IMR-90 (cell line): Measurements from ENCODE around the gene ABHD2. TPM values are rescaled to one million over a fixed set of nuclear protein-coding genes. Genes with fewer than 3 reads are reported as not detected.

Experiments used
- ATAC-seq: fragments of 200-7000 bp; cut with Tn5 transposase; 2 replicates; pipeline ENCODE4 v1.9.1; 2020; ENCODE audit warnings: low read depth, mild to moderate bottlenecking, moderate library complexity
- BruUV-seq: library from RNA; stranded (reverse); fragments of 400-500 nt; replicated peaks from 2 replicates; lab custom pipeline; 2021; lab: Mats Ljungman, UMichigan
- CTCF ChIA-PET: fragments of 300-600 bp; formaldehyde crosslinking; extraction: SDS; loops from one replicate; lab custom pipeline; 2021; ENCODE audit warnings: antibody characterized with exemption; lab: Yijun Ruan, JAX
- POLR2A ChIA-PET: fragments of 300-600 bp; sonication (Branson Sonifier 250); formaldehyde crosslinking; loops from one replicate; lab custom pipeline; 2022; ENCODE audit warnings: antibody characterized with exemption; ENCODE audit not compliant: unreplicated experiment; lab: Charles Lee
- DNase-seq: peaks from one replicate; pipeline ENCODE4 v3.0.0; 2013
- H2AFZ ChIP-seq: replicated peaks from 2 replicates; pipeline ENCODE3; 2013; ENCODE audit warnings: low read length, mild to moderate bottlenecking; ENCODE audit not compliant: poor library complexity
- H2AK5ac ChIP-seq: 2 replicates; pipeline ENCODE4 v1.6.1; 2013; ENCODE audit warnings: low read depth, low read length, inconsistent platforms
- H2AK9ac ChIP-seq: replicated peaks from 2 replicates; pipeline ENCODE3; 2013; ENCODE audit warnings: mild to moderate bottlenecking, low read depth, low read length, moderate library complexity; ENCODE audit not compliant: poor library complexity
- H2BK120ac ChIP-seq: 2 replicates; pipeline ENCODE4 v1.6.1; 2013; ENCODE audit warnings: low read depth, low read length, inconsistent platforms
- H2BK15ac ChIP-seq: 3 replicates; pipeline ENCODE4 v1.6.1; 2013; ENCODE audit warnings: low read depth, low read length, inconsistent platforms
- H2BK20ac ChIP-seq: 2 replicates; pipeline ENCODE4 v1.6.1; 2013; ENCODE audit warnings: low read depth, mild to moderate bottlenecking, inconsistent platforms, low read length, moderate library complexity
- H2BK5ac ChIP-seq: 2 replicates; pipeline ENCODE4 v1.6.1; 2013; ENCODE audit warnings: mild to moderate bottlenecking, low read depth, low read length, inconsistent platforms; ENCODE audit not compliant: poor library complexity, severe bottlenecking
- H3K14ac ChIP-seq: replicated peaks from 2 replicates; pipeline ENCODE4 v1.6.1; 2013; ENCODE audit warnings: low read depth, low read length, inconsistent platforms
- H3K18ac ChIP-seq: 2 replicates; pipeline ENCODE4 v1.6.1; 2013; ENCODE audit warnings: low read depth, low read length, control low read depth
- H3K23ac ChIP-seq: 2 replicates; pipeline ENCODE4 v1.6.1; 2013; ENCODE audit warnings: low read depth, low read length, inconsistent platforms
- H3K27ac ChIP-seq: 2 replicates; pipeline ENCODE4 v1.5.1; 2013; ENCODE audit warnings: mild to moderate bottlenecking, control low read depth, low read length; ENCODE audit not compliant: insufficient read depth
- H3K27me3 ChIP-seq: 2 replicates; pipeline ENCODE4 v1.6.1; 2013; ENCODE audit warnings: low read length; ENCODE audit not compliant: control insufficient read depth, insufficient read depth
- H3K36me3 ChIP-seq: 2 replicates; pipeline ENCODE4 v1.6.1; 2013; ENCODE audit warnings: low read length, mixed read lengths; ENCODE audit not compliant: control insufficient read depth, insufficient read depth
- H3K4ac ChIP-seq: 2 replicates; pipeline ENCODE4 v1.6.1; 2013; ENCODE audit warnings: low read depth, low read length, inconsistent platforms
- H3K4me1 ChIP-seq: 2 replicates; pipeline ENCODE4 v1.6.1; 2013; ENCODE audit warnings: low read length, mixed read lengths; ENCODE audit not compliant: control insufficient read depth, insufficient read depth
- H3K4me2 ChIP-seq: 2 replicates; pipeline ENCODE4 v1.6.1; 2013; ENCODE audit warnings: low read depth, mild to moderate bottlenecking, control low read depth, low read length, moderate library complexity
- H3K4me3 ChIP-seq: 2 replicates; pipeline ENCODE4 v1.5.1; 2013; ENCODE audit warnings: low read depth, mild to moderate bottlenecking, control low read depth, low read length, moderate library complexity; ENCODE audit not compliant: insufficient read depth
- H3K56ac ChIP-seq: 2 replicates; pipeline ENCODE4 v1.6.1; 2013; ENCODE audit warnings: low read length, inconsistent platforms; ENCODE audit not compliant: insufficient read depth; ENCODE audit errors: extremely low read depth
- H3K79me1 ChIP-seq, 2 experiments: 2 replicates each; pipeline ENCODE4 v1.6.1; 2013; ENCODE audit warnings: low read length in 2 of 2, inconsistent platforms in 1 of 2, low read depth in 1 of 2
- H3K9ac ChIP-seq: 2 replicates; pipeline ENCODE4 v1.6.1; 2013; ENCODE audit warnings: low read depth, low read length, control low read depth
- H3K9me1 ChIP-seq: 2 replicates; pipeline ENCODE4 v1.6.1; 2013; ENCODE audit warnings: low read length, inconsistent platforms; ENCODE audit not compliant: insufficient read depth
- H3K9me3 ChIP-seq: 2 replicates; pipeline ENCODE4 v1.6.1; 2013; ENCODE audit warnings: low read length; ENCODE audit not compliant: control insufficient read depth, insufficient read depth
- H4K20me1 ChIP-seq: 2 replicates; pipeline ENCODE4 v1.6.1; 2013; ENCODE audit warnings: low read length, inconsistent platforms; ENCODE audit not compliant: insufficient read depth
- H4K5ac ChIP-seq: 2 replicates; pipeline ENCODE4 v1.6.1; 2013; ENCODE audit warnings: mild to moderate bottlenecking, low read depth, low read length, control low read depth
- H4K8ac ChIP-seq, 2 experiments: 2 replicates each; pipeline ENCODE4 v1.6.1; 2013; ENCODE audit warnings: low read depth in 2 of 2, low read length in 2 of 2, control low read depth in 1 of 2, inconsistent platforms in 1 of 2
- H4K91ac ChIP-seq: 2 replicates; pipeline ENCODE4 v1.6.1; 2013; ENCODE audit warnings: low read depth, low read length, inconsistent platforms; ENCODE audit not compliant: insufficient read depth
- CEBPB ChIP-seq: IDR thresholded peaks from 2 replicates; pipeline ENCODE4 v1.6.1; 2012; ENCODE audit warnings: low read depth, low read length, improper control_type of control experiment
- FOS ChIP-seq: fragments of 150-350 bp; IDR thresholded peaks from 2 replicates; pipeline ENCODE4 v1.6.1; 2016; ENCODE audit warnings: low read depth, low read length
- MAFK ChIP-seq: IDR thresholded peaks from 2 replicates; pipeline ENCODE4 v1.6.1; 2012; ENCODE audit warnings: low read depth, low read length, improper control_type of control experiment
- MAZ ChIP-seq: IDR thresholded peaks from 2 replicates; pipeline ENCODE4 v1.6.1; 2012; ENCODE audit warnings: low read depth, mild to moderate bottlenecking, low read length, improper control_type of control experiment, moderate library complexity, borderline replicate concordance
- MXI1 ChIP-seq: IDR thresholded peaks from 2 replicates; pipeline ENCODE4 v1.6.1; 2012; ENCODE audit warnings: low read depth, mild to moderate bottlenecking, low read length, moderate library complexity, borderline replicate concordance
- NFE2L2 ChIP-seq: fragments of 150-350 bp; IDR thresholded peaks from 2 replicates; pipeline ENCODE4 v1.6.1; 2016; ENCODE audit warnings: low read depth, mild to moderate bottlenecking, low read length
- RAD21 ChIP-seq: IDR thresholded peaks from 2 replicates; pipeline ENCODE4 v1.6.1; 2012; ENCODE audit warnings: low read length, improper control_type of control experiment
- RCOR1 ChIP-seq: IDR thresholded peaks from 2 replicates; pipeline ENCODE4 v1.6.1; 2012; ENCODE audit warnings: mild to moderate bottlenecking, low read length, improper control_type of control experiment; ENCODE audit not compliant: insufficient replicate concordance
- SMC3 ChIP-seq: fragments of 150-350 bp; IDR thresholded peaks from 2 replicates; pipeline ENCODE4 v1.6.1; 2016; ENCODE audit warnings: low read depth, mild to moderate bottlenecking, antibody characterized with exemption, low read length, moderate library complexity
- WGBS, 2 experiments: methylation state at CpG; one replicate each; pipeline versions ENCODE4 v1.1.5 to v1.1.7; 2013; ENCODE audit warnings: missing lambda C conversion rate in 2 of 2; ENCODE audit not compliant: insufficient read length in 1 of 2; ENCODE audit errors: extremely low coverage in 2 of 2; 5-methylcytosine and 5-hydroxymethylcytosine counted together
- dilution Hi-C: fragments of 300-500 bp; cut with HindIII; formaldehyde crosslinking; loops from one replicate; pipeline ENCODE4 v1.14.3; 2018; ENCODE audit warnings: low sequenced_read_pairs; ENCODE audit not compliant: unreplicated experiment
- in situ Hi-C: fragments of 300-500 bp; cut with MboI; formaldehyde crosslinking; loops from 3 replicates; pipeline ENCODE4 v1.14.3; 2019; ENCODE audit warnings: low sequenced_read_pairs, inconsistent platforms, mixed read lengths
- intact Hi-C: fragments of 100-400 bp; cut with micrococcal nuclease; formaldehyde crosslinking; loops from 2 replicates; pipeline ENCODE4 v1.10.0; 2022
- polyA plus RNA-seq, 3 experiments: library from polyadenylated mRNA; depleted of rRNA; stranded (reverse); fragments of >200 nt; gene quantifications; 2 replicates each; pipeline ENCODE4 v1.2.3, GENCODE V29; 2012; ENCODE audit warnings: low replicate concordance in 1 of 3
- total RNA-seq: library from RNA; depleted of rRNA; stranded (reverse); fragments of >200 nt; gene quantifications from 2 replicates; pipeline ENCODE4 v1.2.3, GENCODE V29; 2012
- TF ChIP-seq, protein P1 (sequence below): conservative IDR thresholded peaks from 2 replicates; pipeline ENCODE4 v1.5.1; 2012; ENCODE audit warnings: mild to moderate bottlenecking, low read depth, low read length, improper control_type of control experiment
- TF ChIP-seq, protein P2 (sequence below): fragments of 150-350 bp; IDR thresholded peaks from 2 replicates; pipeline ENCODE4 v1.6.1; 2017; ENCODE audit warnings: mild to moderate bottlenecking, antibody characterized with exemption, low read length, low read depth

ABHD2 gene
- total and polyA plus RNA-seq, 2 of the 4 experiments (the other 2 are of a cell fraction): 31.2 to 62.9 TPM

DNA sequence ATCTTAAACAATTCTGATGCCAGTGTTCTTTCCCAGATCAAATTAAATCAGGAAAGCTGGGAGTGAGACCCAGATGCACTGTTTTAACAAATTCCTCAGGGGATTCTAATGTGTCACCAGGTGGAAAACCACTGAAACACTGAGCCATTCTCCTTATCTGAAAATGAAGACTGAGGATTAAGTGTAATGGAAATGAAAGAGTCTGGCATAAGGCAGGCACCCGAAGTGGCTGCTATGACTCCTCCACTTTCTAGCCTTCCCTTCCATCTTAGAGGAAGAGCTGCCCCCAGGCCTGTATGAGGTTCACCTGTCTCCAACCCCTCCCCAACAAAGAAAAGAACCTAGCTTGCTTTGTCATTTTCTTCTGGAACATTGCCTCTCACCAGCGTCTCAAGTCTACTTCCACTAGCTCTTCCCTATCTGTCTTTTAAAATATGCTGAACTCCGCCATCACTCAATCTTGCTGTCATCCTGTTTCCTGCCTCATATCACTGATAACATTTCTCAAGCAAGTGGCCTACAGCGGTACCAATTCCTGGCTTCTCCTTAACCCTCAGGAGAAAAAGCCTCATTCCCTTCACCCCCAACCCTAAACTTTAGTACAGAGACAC lies 13.7 kb upstream of the ABHD2 start:
- no peak overlapping the region for H4K8ac ChIP-seq
- ATAC-seq: no peak
- H3K14ac ChIP-seq: no peak overlapping the region
- no peak overlapping the region for H3K9ac ChIP-seq
- H4K5ac ChIP-seq: no peak overlapping the region
- WGBS, 2 experiments: 50% methylated on average over 1 of the region's 4 CpGs; no CpG with 5 or more reads in 1 of the 2 experiments
- no peak overlapping the region for H3K23ac ChIP-seq
- no peak overlapping the region for H2AK5ac ChIP-seq
- H3K56ac ChIP-seq: no peak overlapping the region
- no peak overlapping the region for H3K4me3 ChIP-seq
- no peaks in the 10 kb centered on the region for H3K4me1 ChIP-seq
- H2BK5ac ChIP-seq: no peak overlapping the region
- no peaks in the 10 kb centered on the region for H4K20me1 ChIP-seq
- dilution Hi-C loops (no loop called here), in situ Hi-C loops (no loop called here), intact Hi-C loops (no loop called here)
- H3K79me1 ChIP-seq: no peaks in the 10 kb centered on the region
- no peaks in the 10 kb centered on the region for H3K36me3 ChIP-seq
- POLR2A ChIA-PET: no interaction called here
- no peak overlapping the region for H2BK15ac ChIP-seq
- H2BK20ac ChIP-seq: no peak overlapping the region
- no peak overlapping the region for H3K4ac ChIP-seq
- H3K9me1 ChIP-seq: no peaks in the 10 kb centered on the region
- no TSS peak for BruUV-seq
- no peak overlapping the region for H2AFZ ChIP-seq
- TF ChIP-seq NFE2L2: no peak
- no peak for TF ChIP-seq RAD21
- no peak for TF ChIP-seq MAFK
- no peak for TF ChIP-seq SMC3
- TF ChIP-seq, protein P1, sequence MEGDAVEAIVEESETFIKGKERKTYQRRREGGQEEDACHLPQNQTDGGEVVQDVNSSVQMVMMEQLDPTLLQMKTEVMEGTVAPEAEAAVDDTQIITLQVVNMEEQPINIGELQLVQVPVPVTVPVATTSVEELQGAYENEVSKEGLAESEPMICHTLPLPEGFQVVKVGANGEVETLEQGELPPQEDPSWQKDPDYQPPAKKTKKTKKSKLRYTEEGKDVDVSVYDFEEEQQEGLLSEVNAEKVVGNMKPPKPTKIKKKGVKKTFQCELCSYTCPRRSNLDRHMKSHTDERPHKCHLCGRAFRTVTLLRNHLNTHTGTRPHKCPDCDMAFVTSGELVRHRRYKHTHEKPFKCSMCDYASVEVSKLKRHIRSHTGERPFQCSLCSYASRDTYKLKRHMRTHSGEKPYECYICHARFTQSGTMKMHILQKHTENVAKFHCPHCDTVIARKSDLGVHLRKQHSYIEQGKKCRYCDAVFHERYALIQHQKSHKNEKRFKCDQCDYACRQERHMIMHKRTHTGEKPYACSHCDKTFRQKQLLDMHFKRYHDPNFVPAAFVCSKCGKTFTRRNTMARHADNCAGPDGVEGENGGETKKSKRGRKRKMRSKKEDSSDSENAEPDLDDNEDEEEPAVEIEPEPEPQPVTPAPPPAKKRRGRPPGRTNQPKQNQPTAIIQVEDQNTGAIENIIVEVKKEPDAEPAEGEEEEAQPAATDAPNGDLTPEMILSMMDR: no peak
- TF ChIP-seq FOS: no peak
- no peak for TF ChIP-seq MXI1
- TF ChIP-seq RCOR1: no peak
- no peak for TF ChIP-seq MAZ
- no peak for TF ChIP-seq CEBPB
- TF ChIP-seq, protein P2, sequence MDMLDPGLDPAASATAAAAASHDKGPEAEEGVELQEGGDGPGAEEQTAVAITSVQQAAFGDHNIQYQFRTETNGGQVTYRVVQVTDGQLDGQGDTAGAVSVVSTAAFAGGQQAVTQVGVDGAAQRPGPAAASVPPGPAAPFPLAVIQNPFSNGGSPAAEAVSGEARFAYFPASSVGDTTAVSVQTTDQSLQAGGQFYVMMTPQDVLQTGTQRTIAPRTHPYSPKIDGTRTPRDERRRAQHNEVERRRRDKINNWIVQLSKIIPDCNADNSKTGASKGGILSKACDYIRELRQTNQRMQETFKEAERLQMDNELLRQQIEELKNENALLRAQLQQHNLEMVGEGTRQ: no peak
- H3K18ac ChIP-seq: no peak overlapping the region
- CTCF ChIA-PET: no interaction called here
- no peaks in the 10 kb centered on the region for H3K27me3 ChIP-seq
- no peaks in the 10 kb centered on the region for H3K9me3 ChIP-seq
- no peak overlapping the region for H2AK9ac ChIP-seq
- no peak for DNase-seq
- H2BK120ac ChIP-seq: no peak overlapping the region
- H3K27ac ChIP-seq: no peak overlapping the region
- no peak overlapping the region for H4K91ac ChIP-seq
- H3K4me2 ChIP-seq: no peak overlapping the region
